HG02852 (cell line): Measurements from ENCODE around the gene COX6B2.
"Not testable (repeated sequence)": the region's sequence is repeated elsewhere in the genome, so short reads cannot be mapped to it uniquely, and the experiment has no call there.

Experiments used
- ATAC-seq: cut with Tn5 transposase; IDR thresholded peaks from one replicate; pipeline ENCODE4 v1.9.1; 2021; ENCODE audit warnings: mild to moderate bottlenecking, moderate library complexity; ENCODE audit not compliant: unreplicated experiment

COX6B2 gene, protein sequence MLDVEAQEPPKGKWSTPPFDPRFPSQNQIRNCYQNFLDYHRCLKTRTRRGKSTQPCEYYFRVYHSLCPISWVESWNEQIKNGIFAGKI

DNA sequence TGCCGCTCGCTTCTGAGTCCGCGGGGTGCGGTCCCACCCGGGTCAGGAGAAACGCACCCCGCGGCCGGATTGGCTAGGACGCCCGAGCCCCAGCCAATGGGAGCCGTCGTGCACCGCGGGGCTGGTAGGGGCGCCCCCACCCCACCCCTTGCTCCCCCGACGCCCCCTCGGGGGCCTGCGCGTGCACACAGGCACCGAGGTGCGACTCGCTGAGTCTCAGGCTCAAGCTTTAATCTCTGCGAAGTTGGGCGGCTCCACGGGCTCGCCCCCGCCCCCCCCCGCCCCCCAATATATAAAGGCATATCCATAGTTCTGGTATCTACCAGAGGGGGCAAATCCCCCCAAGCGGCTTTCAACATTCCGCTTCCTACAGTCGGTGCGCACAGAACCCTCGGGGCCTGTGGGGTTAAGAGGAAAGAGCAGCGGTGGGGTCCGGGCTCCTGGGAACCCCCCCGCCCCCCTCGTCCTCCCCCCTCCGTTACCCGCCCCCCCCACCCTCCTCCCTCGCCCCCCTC is at the start of gene COX6B2:
COX6B2 (minus strand) TSS at position 22 of the 515 bp plus-strand sequence. CDS start 198 bp downstream, outside the sequence.
- ATAC-seq = no peak

DNA sequence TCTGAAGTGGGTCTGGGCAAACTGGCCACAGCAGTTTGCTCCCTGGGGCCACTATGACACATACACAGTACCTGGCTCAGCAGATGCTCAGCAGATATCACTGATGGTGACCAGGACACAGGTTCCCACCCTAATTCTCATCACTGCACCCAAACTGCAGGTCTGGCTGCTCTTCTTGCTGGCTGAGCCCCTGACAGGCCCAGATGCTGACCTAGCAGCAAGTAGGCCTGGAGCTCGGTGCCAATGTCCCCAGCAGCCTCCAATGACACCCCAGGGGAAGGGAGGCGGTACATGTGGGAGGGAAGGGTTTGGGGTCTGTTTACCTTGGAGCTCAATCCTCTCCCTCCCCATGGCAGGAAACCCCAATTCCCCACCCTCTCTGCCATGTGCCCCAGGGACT is 48.0 kb upstream of the COX6B2 start:
- ATAC-seq = no peak

DNA sequence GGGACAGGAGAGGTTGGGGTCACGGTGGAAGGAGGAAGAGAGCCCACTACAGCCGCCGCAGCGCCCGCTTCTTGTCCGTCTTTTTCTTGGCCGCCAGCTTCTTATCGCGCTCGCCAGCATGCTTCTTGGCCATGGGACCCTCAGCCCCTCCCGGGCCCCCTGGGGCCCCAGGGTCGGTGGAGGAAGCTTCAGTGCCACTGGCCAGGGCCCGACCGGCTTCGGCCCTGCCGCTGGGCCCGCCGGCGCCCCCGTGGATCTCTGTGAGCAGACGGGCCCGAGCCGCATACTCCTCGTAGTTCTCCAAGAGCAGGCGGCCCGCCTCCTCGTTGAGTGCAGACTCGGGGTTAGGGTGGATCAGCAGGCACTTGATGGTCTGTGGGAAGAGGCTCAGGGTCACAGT is 46.9 kb upstream of the COX6B2 start:
- ATAC-seq = not testable (repeated sequence)

DNA sequence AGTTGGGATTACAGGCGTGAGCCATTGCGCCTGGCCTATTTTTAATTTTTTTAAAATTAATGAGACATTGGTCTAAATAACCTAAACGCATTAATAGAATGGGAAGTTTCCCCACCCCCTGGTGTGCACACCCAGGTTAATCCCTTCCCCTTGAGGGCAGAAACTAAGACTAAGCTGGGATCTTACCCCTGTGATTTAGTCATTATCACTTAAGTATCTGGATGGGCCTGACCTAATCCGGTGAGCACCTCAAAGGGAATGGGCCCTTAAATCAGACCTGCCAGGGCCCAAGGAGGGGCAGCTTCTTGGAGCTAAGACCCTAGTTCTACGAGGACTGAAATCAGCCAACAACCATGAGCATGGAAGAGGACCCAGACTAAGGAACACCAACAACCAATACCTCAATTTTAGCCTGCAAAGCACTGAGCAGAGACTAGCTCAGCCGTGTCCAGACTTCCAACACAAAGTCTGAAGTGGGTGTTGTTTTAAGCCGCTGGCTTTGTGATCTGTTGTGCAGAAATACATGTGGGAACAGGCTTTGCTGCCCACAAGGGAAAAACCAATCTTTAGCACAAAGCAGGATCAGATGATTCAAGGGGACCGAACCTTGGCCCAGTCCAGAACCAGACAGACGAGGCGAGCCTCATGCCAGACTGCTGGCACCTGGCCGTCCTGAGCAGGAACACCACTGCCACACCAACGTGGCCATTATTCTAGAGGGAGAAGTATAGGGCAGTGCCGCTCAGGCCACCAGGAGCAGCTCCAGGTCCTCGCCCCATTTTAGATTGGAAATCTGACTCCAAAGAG is 46.0 kb upstream of the COX6B2 start:
- ATAC-seq = no peak

DNA sequence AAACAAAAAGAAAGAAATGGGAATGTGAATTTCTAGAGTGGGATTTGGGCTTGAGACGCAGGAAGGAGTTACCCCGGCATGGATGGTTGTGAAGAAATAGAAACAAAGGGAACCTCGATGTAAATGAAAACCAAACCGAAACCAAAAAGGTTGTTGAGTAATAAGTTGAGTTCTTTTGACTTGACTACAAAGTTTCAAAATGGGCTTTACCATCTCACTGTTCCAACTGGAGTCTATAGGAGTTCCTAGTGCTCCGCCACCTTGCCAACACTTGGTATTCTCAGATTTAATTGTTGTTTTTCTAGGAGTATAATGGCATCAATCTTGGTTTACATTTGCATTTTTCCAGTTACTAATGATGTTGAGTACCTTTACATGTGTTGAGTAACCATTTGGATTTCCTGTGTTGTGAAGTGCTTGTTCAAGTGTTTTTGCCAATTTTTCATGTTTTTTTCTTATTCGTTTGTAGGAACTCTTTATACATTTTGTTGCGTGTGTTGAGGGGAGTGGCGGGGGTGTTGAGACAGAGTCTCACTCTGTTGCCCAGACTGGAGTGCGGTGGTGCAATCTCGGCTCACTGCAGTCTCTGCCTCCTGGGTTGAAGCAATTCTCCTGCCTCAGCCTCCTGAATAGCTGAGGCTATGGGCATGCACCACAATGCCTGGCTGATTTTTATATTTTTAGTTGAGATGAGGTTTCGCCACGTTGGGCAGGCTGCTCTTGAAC is 43.8 kb upstream of the COX6B2 start:
- no peak for ATAC-seq

DNA sequence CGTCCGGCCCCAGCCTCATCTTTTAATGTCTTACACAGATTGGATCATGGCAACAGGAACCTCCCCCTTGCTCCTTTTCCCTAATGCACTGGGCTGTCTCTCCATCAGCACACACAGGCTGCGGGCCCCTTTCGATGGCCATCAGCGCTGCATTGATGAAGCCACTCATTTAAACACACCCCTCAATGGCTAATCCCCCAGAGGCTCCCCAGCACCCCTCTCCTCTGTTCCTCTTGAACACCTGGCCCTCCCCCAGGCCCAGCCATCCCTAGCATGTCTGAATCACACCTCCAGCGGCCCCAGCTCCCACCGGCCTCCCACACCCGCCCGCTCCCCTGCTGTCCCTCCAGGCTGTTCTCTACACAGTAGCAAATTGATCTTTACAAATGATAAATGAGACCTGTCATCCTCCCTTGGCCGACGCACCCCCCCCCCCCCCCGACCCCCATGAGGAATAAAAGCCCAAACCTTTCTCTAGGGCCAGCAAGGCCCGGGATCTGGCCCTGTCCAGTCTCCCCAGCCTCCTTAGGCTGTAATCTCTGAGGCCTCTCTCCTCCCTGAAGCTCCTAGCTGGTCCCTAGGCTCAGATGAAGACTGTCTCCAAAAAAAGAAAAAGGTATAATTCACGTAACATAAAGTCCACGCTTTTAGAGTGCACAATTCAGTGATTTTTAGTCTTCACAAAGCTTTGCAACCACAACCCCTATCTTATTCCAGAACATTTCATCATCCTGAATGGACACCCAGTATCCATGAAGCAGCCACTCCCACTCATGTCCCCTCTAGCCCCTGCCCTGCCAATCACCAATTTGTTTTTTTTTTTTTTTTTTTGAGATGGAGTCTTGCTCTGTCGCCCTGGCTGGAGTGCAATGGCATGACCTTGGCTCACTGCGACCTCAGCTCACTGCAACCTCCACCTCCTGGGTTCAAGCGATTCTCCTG is 38.6 kb upstream of the COX6B2 start:
- ATAC-seq = no peak

DNA sequence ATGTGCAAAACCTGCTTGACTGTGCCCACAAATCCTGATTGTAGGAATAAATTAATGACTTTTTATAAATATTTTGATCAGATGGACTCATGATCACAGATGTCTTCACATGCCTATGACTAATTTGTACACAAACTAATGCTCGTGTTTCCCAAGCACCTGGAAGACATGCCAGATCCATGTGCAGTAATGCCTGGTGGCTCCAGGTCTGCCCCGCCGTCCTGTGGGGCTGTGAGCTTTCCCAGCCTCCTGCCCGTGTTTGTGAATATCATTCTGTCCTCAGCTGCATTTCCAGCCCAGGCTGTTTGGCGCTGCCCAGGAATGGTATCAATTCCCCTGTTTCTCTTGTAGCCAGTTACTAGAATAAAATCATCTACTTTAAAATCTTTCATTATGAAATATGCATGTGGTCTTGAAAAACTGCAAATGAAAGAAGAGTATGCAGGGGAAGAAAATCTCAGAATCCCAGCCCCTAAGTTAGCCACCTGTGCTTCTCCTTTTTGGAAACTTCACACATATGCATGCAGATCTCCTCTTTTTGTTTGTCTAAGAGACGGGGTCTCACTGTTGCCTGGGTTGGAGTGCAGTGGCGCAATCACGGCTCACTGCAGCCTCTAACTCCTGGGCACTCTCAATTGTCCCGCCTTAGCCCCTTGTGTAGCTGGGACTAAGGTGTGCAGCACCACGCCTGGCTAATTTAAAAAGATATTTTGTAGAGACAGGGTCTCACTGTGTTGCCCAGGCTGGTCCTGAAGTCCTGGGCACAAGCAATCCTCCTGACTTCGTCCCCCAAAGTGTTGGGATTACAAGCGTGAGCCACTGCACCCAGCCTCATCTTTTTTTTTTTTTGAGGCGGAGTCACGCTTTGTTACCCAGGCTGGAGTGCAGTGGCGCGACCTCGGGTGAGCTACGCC is 37.4 kb upstream of the COX6B2 start:
- no peak for ATAC-seq

DNA sequence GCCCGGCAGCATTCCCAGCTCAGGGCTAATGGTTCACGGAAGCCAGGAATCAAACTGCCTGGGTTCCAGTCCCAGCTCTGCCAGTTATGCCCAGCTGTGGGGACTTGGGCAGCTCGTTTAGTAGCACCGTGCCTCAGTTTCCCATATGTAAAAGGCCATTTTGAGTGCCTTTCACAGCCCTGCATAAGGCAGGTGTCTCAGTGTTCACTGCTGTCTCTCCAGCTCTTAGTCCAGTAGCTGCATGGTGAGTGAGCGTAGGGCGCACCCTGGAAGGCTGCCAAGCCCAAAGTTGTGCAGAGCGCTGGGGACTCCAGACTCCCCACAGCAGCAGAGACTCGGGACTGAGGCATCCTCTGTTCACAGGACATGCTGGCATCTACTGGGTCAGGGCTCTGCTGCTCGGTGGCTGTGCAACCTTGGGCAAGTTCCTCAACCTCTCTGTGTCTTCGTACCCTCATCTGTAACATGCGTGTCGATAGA is 36.7 kb upstream of the COX6B2 start:
- ATAC-seq = no peak

DNA sequence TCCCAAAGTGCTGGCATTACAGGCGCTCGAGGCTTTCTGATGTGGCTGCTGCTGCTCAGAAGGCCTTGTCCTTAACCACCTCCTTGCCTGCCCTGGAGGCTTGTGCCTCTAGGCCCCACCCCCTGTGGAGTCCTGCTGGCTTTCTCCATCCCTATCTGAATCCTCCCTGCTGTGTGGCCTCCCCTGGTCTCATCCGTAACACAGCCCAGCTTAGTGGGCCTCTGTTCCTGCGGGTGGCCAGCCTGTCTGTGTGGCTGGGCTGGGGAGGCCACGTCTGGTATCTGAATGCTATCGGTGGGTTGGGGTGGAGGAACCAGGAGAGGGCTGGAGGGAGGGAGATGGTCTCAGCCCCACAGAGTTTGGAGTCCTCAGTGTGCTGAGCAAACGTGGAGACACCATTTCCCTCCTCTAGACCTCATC is 36.0 kb upstream of the COX6B2 start:
- ATAC-seq = no peak

DNA sequence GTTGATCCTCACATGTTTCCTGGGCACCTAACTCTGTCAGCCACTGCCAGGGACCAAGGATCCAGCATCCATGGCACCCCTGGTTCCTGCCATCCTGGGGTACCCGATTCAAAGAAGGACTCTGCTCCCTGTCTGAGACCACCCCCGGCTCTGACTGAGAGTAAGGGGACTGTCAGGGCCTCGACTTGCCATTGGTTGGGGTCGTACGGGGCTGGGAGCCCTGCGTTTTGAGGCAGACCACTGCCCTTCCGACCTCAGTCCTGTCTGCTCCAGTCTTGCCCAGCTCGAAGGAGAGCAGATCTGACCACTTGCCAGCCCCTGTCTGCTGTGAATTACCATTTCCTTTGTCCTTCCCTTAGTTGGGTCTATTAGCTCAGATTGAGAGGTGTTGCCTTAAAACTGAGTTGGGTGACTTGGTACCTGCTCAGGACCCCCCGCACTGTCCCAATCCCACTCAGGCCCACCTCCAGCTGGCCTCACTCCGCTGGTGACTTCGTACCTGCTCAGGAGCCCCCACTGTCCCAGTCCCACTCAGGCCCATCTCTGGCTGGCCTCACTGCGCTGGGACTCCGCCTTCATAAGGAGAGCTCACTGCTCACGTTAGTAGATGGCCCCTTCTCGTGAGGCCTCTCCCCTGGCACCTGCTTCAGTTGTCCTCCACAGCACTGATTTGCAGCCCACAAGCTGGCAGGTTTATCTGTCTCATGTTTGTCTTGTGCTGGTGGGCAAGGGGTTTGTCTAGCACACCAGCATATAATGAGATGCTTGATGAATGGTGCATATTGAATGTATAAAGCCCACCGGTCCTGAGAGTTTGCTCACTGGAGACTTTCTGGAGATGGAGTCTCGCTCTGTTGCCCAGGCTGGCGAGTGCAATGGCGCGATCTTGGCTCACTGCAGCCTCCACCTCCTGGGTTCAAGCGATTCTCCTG is 35.1 kb upstream of the COX6B2 start:
- no peak for ATAC-seq

DNA sequence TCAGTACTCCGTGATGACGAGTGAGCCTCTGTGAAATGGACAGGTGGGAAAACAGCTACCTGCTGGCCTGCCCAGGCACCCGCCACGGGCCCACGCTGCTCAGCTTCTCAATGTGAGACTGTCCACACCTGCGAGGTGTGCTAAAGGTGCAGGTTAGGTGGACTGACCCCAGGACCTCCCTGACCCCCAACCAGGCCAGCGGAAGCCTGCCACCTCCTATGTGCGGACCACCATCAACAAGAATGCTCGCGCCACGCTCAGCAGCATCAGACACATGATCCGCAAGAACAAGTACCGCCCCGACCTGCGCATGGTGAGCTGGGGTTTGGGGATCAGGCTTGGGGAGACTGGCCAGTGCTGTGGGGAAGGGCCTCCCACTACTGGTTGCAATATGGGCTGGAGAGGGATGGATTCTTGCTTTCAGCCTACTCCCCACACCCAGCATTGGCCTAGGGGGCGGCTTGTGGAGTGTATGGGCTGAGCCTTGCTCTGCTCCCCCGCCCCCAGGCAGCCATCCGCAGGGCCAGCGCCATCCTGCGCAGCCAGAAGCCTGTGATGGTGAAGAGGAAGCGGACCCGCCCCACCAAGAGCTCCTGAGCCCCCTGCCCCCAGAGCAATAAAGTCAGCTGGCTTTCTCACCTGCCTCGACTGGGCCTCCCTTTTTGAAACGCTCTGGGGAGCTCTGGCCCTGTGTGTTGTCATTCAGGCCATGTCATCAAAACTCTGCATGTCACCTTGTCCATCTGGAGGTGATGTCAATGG is 33.4 kb upstream of the COX6B2 start:
- ATAC-seq = no peak

DNA sequence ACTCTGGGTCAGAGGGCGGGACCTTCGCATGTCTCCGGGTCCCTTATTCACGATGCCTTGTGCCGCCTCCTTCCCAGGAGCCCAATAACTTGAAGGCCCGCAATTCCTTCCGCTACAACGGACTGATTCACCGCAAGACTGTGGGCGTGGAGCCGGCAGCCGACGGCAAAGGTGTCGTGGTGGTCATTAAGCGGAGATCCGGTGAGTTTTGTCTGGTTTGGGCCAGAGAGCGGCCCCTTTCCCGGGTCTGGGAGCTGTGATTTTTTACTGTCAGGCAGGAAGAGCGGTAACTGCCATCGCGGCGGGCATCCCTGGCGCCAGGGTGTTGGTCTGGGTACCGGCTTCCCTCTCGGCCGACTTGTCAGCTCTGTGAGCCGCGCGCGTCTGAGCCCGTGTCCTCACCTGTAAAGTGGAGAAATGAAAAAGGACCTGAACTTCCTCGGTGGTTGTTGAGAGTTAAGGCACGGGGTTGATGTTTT is 32.0 kb upstream of the COX6B2 start:
- ATAC-seq = no peak

DNA sequence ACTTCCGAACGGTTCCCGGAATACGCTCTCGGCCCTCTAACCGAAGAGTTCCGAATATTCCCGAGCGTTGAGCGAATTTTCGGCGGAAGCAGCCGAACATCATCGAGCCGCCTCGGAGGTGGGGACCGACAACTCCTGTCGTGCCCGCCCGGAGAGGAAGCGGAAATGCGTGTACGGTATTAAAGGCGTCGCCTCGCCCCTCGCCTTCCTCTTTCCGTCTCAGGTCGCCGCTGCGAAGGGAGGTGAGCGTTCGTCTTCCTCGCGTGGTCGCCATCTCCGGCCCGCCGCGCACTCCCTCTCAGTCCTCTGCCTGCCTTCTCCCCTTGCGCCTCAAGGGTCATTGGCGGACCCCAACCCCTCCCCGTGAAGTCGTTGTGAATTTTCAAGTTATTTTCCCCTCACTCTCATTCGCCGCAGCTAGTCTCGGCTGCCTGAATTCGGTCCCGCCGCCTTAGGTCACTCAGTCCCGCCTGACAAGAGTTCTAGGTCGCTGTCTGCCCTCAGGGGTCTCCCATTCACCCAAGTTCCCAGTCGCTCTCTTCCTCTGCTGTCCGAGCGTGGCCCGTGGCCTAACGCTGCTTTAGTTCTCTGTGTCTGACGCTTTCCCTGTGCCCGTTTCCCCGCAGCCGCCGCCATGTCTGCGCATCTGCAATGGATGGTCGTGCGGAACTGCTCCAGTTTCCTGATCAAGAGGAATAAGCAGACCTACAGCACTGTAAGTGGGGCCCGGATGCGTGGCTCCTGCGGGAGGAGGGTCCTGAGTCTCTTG is 31.4 kb upstream of the COX6B2 start, which contains the start of gene RPL28:
RPL28 (plus strand) TSS at position 209 of the 769 bp plus-strand sequence; CDS start at position 635, 426 bp downstream.
- ATAC-seq = peak; percentile 67

DNA sequence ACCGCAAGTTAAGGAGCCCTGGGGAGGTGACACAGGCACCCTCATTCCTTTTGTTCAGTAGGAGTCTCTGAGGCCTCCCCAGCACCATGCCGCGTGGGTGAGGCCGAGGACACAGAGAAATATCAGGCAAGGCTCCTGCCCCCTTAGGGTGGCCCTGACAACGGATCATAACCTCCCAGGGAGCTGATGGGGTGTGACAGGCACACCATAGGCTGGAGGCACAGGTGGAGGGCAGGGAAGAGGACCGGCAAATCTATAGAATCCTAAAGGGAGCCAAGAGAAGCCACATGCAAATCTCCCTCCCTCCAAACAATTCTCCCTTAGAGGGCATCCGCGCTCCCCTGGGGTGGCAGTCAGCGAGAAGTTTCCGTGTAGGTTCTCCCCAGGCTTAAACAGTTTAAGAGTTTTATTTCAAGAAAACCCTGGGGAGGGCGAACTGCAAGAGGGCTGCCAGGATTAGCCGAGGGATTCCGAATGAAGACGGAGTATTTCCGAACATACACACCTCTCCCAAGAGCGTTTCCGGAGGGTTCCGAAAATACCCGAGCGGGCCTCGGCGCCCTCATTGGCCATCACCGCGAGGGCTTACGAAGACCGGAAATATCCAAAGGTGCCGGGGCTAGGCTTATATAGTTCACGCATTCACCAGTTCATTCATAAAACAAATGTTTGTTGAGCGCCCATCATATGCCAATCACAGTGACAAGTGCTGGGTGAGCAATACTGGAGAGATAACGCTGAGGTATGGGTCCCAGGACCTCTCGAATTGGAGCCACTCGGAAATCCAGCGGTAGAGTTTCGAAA is 30.6 kb upstream of the COX6B2 start:
- peak; percentile 58 for ATAC-seq

DNA sequence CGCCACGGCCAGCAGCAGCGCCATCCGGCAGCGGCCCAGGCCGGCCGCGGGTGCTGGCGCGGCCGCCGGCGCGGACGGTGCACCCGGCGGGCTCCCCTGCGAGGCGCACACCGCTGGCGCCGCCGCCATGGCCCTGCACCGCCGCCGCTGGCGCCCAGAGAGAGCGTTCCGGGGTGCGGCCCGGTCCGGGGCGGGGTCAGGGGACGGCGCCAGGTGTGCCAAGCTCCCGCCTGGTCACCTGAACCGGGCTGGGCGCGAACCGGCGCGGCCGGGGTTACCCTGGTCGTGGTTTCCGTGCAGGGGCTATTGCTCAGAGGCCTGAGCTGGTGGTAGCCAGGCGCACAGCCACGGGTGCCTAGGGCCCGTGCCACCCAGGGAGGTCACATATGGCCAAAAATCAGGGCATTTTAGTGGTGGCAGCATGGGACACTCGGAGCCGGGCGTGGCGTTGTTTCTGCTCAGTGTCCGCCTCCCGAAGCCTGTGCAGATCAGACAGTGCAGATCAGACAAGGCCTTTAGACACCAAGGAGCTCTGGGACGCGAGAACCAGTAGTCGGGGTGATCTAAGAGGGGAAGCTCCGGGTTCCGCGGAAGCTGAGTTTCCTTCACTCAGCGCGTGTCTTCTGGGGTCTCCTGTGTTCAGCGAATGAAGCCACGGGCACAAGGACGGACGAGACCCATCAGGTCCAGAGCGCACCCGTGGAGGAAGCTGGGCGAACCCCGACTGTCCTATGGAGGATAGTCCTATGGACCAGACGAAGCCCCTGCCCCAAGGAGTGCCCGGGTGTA is 29.8 kb upstream of the COX6B2 start, which contains the start of gene TMEM238:
TMEM238 (minus strand) TSS at position 162 of the 789 bp plus-strand sequence; CDS start at position 129, 33 bp downstream.
- ATAC-seq = no peak
